GM19328 (cell line): ENCODE measurements around the gene KRT7.
"Not testable (repeated sequence)": the region's sequence is repeated elsewhere in the genome, so short reads cannot be mapped to it uniquely, and the experiment has no call there.

ENCODE experiments used
- ATAC-seq: cut with Tn5 transposase; IDR thresholded peaks from one replicate; pipeline ENCODE4 v1.9.1; 2021; ENCODE audit warnings: mild to moderate bottlenecking, moderate library complexity; ENCODE audit not compliant: unreplicated experiment

Gene KRT7

DNA sequence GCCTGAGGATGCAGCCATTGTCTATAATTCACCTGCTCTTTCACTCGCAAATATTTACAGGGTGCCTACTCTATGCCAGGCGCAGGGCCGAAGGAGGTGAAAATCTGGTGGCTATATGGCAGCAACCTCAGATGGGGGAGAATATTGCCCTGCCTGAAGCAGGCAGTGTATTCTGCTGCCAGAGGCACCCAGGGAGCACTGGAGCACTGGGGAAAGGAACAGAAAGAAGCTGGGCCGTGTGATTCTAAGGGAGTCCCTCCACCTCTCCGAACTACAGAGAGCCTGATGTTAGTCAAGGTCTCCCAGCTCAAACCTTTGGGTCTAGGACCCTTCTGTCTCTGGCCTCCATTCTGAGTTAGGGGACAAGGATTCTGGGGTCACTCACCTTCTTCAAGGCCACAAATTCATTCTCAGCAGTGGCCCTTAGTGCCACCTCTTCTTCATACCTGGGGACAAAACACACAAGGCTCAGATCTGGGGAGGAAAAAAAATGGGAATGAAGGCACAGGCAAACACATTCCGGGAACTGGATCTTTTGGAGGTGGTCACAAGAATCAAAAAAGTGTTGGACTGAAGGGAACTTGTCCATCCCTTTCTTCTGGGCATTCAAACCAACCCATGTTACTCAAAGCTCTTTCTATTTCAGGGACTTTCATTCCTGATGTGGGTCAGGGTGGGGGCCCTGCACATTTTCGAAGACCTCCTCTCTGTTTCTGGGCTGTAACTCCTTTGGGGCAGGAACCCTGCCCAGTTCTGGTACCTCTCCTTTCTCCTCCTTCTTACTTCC is 22.1 kb downstream of the KRT7 start:
- ATAC-seq = no peak

DNA sequence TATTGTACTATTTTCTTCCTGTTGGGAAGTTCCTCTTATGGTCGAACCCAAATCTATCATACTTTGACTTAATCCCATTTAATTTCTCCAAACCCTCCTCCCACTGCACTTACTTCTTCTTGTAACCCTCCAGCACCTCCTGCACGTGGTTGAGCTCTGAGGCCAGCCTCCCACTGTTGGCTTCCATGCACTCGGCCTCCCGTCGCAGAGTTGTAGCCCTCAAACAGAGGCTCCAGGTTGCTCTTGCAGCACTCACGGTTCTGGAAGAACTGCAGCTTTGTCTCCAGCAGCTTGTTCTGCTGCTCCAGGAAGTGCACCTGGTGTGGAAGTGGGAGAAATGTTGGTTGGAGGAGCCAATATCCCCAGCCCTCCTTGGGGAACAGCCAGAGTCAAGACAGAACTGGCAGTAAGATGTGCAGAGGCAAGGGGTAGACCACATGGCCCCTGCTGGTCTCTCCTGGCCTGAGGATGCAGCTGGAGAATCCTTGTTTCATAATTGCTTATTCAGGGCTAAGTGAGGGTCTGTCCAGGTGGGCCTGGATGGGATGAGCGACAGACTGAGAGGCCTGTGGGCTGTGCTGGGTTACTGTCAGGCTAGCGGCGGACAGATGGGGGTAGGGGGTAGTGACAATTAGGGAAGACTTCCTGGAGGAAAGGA is 23.0 kb downstream of the KRT7 start:
- no peak for ATAC-seq

DNA sequence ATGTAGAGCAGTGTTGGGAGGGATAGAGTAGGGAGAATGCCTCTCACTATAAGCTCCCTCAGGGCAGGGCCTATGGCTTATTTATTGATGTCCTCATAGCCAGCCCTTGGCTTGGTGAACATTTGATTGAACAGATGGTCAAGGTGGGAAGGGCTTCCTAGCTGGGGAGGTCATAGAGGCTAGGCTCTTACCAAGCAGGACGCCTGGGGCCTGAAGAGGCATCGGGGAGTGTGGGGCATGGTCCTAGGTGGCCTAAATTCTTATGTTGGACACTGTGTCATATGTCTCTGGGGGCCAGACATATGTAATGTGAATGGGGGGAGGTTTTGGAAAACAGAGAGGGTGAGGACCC is 23.5 kb downstream of the KRT7 start:
- ATAC-seq = no peak

GRCh38 chr12:52257074-52257551 is 24.1 kb downstream of the KRT7 start:
- no peak for ATAC-seq

DNA sequence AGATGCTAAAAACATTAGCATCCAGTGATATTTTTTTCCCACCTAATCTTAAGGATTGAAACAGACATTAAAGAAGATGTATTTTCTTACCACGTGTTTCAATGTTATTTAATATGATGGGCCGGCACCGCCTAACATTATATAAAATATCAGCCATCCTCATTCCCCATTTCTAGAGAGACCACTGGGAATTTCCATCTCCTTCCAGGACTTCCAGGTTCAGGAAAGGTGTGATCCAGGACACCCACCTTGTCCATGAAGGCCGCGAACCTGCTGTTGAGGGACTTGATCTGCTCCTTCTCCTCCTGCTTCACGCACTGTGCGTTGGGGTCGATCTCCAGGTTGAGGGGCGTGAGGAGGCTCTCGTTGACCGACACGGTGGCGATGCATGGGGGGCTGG is 24.9 kb downstream of the KRT7 start:
- not testable (repeated sequence) for ATAC-seq

- ATAC-seq = no peak
These were observed 25.4 kb downstream of the KRT7 start for GRCh38 chr12:52258335-52258901.

DNA sequence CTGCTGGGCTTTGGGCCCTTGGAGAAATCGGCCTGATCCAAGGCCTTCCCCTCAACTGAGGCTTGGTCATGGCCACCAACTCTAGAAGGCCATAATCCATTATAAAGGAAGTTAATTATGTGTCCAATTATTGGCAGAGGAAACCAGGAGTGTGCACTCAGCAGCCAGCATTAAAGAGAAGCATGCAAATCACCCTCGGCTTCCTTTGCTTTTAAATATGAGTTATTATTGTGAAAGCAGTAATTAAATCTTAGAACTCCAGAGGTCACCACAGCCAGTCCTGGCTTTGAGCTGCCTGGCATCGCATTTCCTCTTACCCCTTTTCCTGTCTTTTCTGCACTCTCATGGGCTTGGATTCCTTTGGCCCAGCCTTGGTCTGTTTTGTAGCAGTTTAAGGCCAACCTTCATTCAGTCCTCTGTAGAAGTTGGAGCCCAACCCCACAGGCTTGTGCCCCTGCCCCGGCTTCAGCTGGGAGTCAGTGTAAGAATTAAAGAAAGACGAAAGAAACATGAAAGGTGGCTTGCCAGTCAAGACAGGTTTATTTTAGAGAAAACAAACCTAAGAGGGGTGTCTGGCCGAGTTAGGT is 26.7 kb downstream of the KRT7 start:
- ATAC-seq = no peak

DNA sequence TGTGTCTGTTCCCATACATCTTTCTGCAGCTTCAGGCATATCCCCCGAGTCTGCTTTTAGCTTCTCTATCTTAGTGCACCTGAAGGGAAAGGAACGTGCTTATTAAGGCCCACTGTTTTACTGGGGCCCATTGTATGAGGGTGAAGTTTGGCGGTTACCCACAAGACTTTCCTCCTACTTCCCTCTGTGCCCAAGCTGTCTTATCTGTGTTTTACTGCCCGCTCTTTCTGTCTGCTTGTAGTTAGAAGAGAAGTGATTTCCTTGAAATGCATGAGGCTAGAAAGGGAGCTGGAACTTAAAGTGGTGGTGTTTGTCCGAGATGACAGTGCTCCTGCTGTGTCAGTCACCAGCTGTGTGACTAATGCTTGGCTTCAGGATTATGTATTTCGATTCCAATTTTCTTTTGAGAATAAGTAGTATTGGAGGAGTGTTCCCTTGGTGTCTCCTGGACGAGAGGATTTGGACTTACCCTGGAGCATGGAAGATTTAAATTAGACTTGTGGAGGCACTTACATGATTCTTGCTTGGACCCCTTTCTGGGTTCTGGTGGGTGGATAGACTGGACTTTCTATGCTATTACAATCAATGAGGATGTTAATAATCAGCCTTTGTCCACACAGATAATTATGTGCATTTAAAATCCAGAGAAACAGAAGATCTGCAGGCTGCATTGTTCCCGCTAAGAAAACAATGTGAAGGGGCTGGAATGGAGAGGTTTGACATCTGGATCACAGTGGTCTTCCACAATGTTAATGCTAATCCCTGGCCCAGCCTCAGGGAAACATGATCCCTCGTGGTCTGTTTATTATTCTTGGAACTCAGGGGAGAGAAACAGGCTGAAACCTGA is 27.5 kb downstream of the KRT7 start:
- no peak for ATAC-seq

GRCh38 chr12:52261208-52261484 is 28.1 kb downstream of the KRT7 start:
- no peak for ATAC-seq

GRCh38 chr12:52262286-52262685 is 29.2 kb downstream of the KRT7 start:
- no peak for ATAC-seq

DNA sequence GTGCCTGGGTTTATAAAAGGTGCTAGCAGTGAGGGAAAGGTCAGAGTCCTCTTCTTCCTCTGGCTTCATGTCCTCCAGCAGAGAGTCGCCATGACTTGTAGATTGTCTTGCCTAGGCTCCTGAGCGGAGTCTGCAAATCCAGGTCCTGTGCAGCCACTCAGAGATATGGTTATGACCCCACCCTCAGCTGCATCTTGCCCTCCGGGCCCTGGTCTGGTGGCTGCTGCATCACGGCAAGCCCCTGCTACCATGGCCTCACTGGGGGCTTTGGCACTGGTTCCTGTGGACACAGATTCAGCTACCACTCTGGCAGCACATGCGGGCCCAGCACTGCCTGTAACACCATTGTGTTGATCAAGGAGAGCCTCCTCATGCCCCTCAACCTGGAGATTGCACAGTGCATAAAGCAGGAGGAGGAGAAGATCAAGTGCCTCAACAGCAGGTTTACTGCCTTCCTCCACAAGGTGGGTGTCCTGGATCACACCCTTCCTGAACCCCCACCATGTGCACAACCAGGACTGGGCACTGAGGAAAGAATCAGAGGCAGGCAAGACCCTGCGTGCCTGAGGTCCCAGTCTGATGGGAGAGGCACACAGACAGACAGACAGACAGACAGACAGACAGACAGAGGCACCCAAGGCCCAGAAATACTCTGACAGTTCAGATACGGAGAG is 30.9 kb downstream of the KRT7 start:
- ATAC-seq = no peak

DNA sequence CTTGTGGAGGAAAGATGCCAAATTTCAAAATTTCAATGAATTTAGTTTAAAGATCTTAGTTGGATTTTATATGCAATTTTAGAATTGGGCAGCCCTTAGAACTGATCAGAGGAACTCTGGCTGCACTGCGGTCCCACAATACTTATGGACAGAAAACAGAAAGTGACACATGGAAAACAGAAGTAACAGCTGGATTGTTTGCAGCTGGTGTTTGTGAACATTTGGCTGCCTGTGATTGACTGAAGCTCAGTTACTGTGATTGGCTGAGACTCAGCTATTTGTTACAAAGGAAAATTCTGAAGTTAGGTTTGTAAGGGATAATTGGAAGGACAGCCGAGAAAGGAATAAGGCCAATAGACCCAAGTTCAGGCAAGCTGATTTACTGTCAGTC is 31.4 kb downstream of the KRT7 start:
- no peak for ATAC-seq

DNA sequence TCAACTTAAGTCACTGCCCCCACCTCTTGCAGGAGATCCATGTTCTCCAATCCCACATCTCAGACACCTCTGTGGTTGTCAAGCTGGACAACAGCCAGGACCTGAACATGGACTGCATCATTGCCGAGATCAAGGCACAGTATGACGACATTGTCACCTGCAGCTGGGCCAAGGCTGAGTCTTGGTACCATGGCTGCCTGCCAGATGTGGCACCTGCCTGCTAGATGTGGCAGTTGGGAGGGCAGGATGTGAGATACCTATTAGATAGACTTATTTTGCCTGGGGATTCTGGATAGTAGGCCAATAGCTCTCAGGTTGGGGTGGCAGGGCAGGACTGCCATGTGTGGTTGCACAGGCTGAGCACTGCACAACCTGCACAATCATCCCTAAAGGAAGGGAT is 33.5 kb downstream of the KRT7 start:
- ATAC-seq = no peak

DNA sequence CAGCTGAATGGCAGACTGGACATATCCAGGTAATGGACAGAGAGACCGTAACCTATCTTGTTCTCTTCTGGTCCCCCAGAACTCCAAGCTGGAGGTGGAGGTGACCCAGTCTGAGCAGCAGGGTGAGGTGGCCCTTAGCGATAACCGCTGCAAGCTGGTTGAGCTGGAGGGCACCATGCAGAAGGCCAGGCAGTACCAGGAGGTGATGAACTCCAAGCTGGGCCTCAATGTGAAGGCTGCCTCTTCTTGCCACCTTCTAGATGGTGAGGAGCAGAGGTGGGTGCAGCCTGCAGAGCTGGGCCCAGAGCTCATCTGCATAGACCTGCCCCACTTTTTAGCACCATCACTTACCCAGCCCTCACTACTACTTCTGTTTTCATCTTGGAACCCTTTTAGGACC is 34.2 kb downstream of the KRT7 start:
- ATAC-seq = no peak

- ATAC-seq = no peak
These were observed 34.7 kb downstream of the KRT7 start for GRCh38 chr12:52267699-52268098.

GRCh38 chr12:52268212-52268611 is 35.2 kb downstream of the KRT7 start:
- ATAC-seq = no peak

GRCh38 chr12:52270541-52271070 is 37.6 kb downstream of the KRT7 start:
- no peak for ATAC-seq

DNA sequence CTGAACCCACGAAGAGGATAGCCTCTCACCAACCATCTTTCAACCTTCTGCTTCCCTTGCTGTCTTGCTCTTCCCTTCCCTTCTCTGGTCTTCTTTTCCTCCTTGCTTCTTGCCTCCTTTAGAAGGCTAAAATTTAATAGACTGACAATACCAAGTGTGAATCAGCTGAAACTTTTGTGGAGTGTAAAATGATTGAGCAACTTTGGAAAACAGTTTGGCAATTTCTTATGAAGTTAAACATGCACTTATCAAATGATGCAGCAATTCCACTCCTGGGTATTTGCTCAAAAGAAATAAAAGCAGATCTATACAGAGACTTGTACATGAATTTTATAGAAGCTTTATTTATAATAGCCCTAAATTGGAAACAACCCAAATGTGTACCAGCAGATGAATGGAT is 38.1 kb downstream of the KRT7 start:
- no peak for ATAC-seq

DNA sequence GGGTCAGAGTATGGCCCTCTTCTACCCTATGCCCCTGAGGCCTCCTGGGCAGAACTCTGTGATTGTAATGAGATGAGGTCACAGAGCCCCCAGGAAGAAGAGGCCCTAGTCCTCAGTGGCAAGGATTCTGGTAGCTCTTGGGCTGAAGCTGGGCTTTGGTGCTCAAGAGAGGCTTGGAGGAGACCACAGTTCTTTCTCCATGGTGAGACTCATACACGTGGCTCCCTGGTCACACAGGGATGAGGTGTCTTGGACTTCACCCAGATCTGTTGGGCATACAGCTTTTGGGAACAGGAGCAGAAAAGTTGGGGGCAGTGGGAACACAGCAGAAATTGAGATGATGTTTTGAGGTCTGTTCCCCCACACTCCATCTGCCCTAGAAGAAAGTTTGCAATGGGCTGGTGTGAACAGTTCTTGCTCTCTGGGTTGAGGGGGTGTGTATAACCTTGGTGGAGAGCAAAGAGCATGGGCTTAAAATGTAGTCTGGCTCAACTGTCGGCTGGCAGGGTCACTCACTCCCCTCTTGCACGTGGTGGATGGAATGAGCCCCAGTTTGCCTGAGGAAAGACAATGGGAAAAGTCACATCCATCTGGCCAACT is 41.6 kb downstream of the KRT7 start, which contains the start of gene KRT86:
KRT86 (plus strand) TSS at position 125 of the 600 bp plus-strand sequence. CDS start 27,272 bp downstream, outside the sequence.
- ATAC-seq = no peak

DNA sequence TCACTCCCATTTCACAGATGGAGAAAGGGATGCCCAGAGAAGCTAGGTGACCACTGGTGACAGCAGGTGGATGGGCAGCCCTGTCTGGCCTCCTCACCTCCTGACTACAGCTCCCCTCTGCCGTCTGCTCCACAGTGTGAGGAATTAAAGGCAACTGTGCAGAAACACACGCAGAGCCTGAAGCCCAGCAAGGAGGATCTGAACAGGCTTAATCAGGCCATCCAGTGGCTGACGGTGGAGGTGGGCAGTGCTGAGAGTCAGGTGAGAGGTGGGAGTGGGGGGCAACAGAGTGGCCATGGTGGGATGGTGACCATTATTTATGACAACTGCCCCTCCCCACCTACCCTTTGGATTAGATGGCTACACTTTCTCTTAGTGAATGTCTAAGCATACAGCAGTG is 42.6 kb downstream of the KRT7 start:
- no peak for ATAC-seq
